Heart right ventricle (tissue), 16 donors: Measurements from ENCODE around the gene ZNF3. TPM values are rescaled to one million over a fixed set of nuclear protein-coding genes. Genes with fewer than 3 reads are reported as not detected.

Source experiments
- ATAC-seq, 8 donors: fragments of 200-7000 bp; cut with Tn5 transposase; one replicate each; pipeline ENCODE4 v1.9.1; 2020; ENCODE audit warnings: mild to moderate bottlenecking in 8 of 8, moderate library complexity in 8 of 8, moderate number of reproducible peaks in 1 of 8
- DNase-seq, 2 donors: peaks; one replicate each; pipeline ENCODE4 v3.0.0-alpha.2; 2020
- H3K27ac ChIP-seq, 10 donors: fragments of 200-600 bp; sonication (generic) in 2 of 10; one replicate each; pipeline versions ENCODE4 v1.5.0 to v1.8.0; 2020 to 2022; ENCODE audit warnings: mild to moderate bottlenecking in 3 of 10
- H3K27me3 ChIP-seq, 7 donors: fragments of 200-600 bp; one replicate each; pipeline ENCODE4 v1.8.0; 2021 to 2022; ENCODE audit warnings: mild to moderate bottlenecking in 2 of 7
- H3K36me3 ChIP-seq, 9 donors: fragments of 200-600 bp; sonication (generic) in 1 of 9; one replicate each; pipeline versions ENCODE4 v1.5.0 to v1.8.0; 2020 to 2022; ENCODE audit warnings: mild to moderate bottlenecking in 2 of 9
- H3K4me1 ChIP-seq, 9 donors: fragments of 200-600 bp; sonication (generic) in 1 of 9; one replicate each; pipeline versions ENCODE4 v1.5.0 to v1.8.0; 2020 to 2022; ENCODE audit warnings: mild to moderate bottlenecking in 4 of 9
- H3K4me3 ChIP-seq, 10 donors: fragments of 200-600 bp; sonication (generic) in 2 of 10; one replicate each; pipeline versions ENCODE4 v1.5.0 to v1.8.0; 2020 to 2022; ENCODE audit warnings: mild to moderate bottlenecking in 7 of 10, moderate library complexity in 2 of 10
- H3K9me3 ChIP-seq, 11 donors: fragments of 200-600 bp in 10 of 11; sonication (generic) in 2 of 11; one replicate each; pipeline versions ENCODE4 v1.5.0 to v1.8.0; 2013 to 2022; ENCODE audit warnings: mild to moderate bottlenecking in 2 of 11, control low read depth in 1 of 11, moderate library complexity in 1 of 11
- CTCF ChIP-seq, 9 donors: fragments of 200-600 bp; sonication (generic) in 2 of 9; IDR thresholded peaks; one replicate each; pipeline versions ENCODE4 v1.5.0 to v1.8.0; 2021 to 2022; ENCODE audit warnings: antibody characterized with exemption in 9 of 9, mild to moderate bottlenecking in 5 of 9, moderate library complexity in 1 of 9
- WGBS, 2 donors: extraction: QIAGEN DNeasy Blood & Tissue Kit; methylation state at CpG; one replicate each; pipeline ENCODE4 v1.1.7; 2013; ENCODE audit warnings: inconsistent platforms in 1 of 2; 5-methylcytosine and 5-hydroxymethylcytosine counted together
- intact Hi-C, 10 donors: fragments of 100-400 bp; cut with DNase I; formaldehyde crosslinking; loops; one replicate each; pipeline versions ENCODE4 v1.11.1 to v1.14.2; 2022
- polyA plus RNA-seq, 2 donors: library from polyadenylated mRNA; stranded (reverse); fragments of 200-250 nt; gene quantifications; one replicate each; pipeline ENCODE4 v1.2.3, GENCODE V29; 2013
- total RNA-seq, 10 donors: library from RNA; stranded (reverse); fragmentation: NEBNext Ultra II Directional in 3 of 10; extraction: Animal tissue kit (Norgen Biotek cat#: 25700) in 3 of 10; gene quantifications; one replicate each; pipeline versions ENCODE4 v1.2.1 to v1.2.4, GENCODE V29; 2021 to 2023
- donor health status: Arrhythmogenic right ventricular cardiomyopathy.
- donor health status: ischemic (EF 13 %, LVEDD 7.1; RV severe dilation, severe dysfunction).
- donor health status: healthy with polysubstance abuse.
- donor health status: DM: no; HTN: yes; CAD: no.
- donor health status: DM: no; HTN: no; CAD: no.
- donor health status: ischemic (EF 25% LVEDD 6.9; RV normal size, moderate dysfunction).
- donor health status: ischemic (EF 25% LVEDD 5.7; RV mildly dilated, moderate dysfunction).
- donor health status: healthy.
- donor health status: DM: yes; HTN: yes; CAD: no.
- donor health status: Ischemic cardiomyopathy.
- donor health status: ischemic (EF 35%, LVEDD 5.7; RV mildly dilated, moderate dysfunction).
- donor health status: nonischemic (EF 11% LVEDD 7.7; RV severe dilation, severe dysfunction).
- donor health status: DM: yes; HTN: yes; CAD: no.
- donor health status: PGD.
- donor health status: ischemic (EF 29% LVEDD 5.4; RV normal size, mild dysfunction).
- donor health status: nonischemic (EF 23%, LVEDD 6.1; RV moderate dilation, normal function).

ZNF3 gene
- total and polyA plus RNA-seq, 12 donors, result 9.0 to 17.8 (median 15.3) TPM

- DNase-seq (no peak), ATAC-seq (no peak)
- intact Hi-C loops, result no loop called here
- Histone ChIP-seq H3K36me3 (peaks cover 0 to 100% (median 41%) of the 10 kb centered on the region in 9 donors), H3K9me3 (no peaks in the 10 kb centered on the region), H3K27me3 (no peaks in the 10 kb centered on the region), H3K4me3 (no peak overlapping the region), H3K27ac (no peak overlapping the region), H3K4me1 (no peaks in the 10 kb centered on the region)
- no peak for TF ChIP-seq CTCF (IDR thresholded peaks at IDR 0.05)
- WGBS, 2 donors, result 71 to 77% methylated on average over 11 of the region's 11 CpGs
These were observed 26.4 kb upstream of the ZNF3 start for GRCh38 chr7:100107890-100108289.

- no peak overlapping the region for H3K4me3 ChIP-seq
- peaks cover 0 to 96% (median 36%) of the 10 kb centered on the region in 9 donors for H3K36me3 ChIP-seq
- H3K9me3 ChIP-seq, result no peaks in the 10 kb centered on the region
- WGBS, 2 donors, result 82 to 85% methylated on average over 25 of the region's 25 CpGs
- DNase-seq (no peak), ATAC-seq (no peak)
- no peaks in the 10 kb centered on the region for H3K27me3 ChIP-seq
- H3K27ac ChIP-seq, result no peak overlapping the region
- intact Hi-C loops, result no loop called here
- TF ChIP-seq CTCF (IDR thresholded peaks at IDR 0.05), result no peak
- peaks cover 0 to 6% (median 4%) of the 10 kb centered on the region in 9 donors for H3K4me1 ChIP-seq
These were observed 25.7 kb upstream of the ZNF3 start for GRCh38 chr7:100107125-100107737.

- TF ChIP-seq CTCF (IDR thresholded peaks at IDR 0.05), result no peak
- DNase-seq, result no peak
These were observed 25.1 kb upstream of the ZNF3 start for GRCh38 chr7:100106633-100107032.

GRCh38 chr7:100105534-100105933 lies 24.0 kb upstream of the ZNF3 start:
- ATAC-seq, result no peak
- no peaks in the 10 kb centered on the region for H3K9me3 ChIP-seq
- no peak overlapping the region for H3K27ac ChIP-seq
- no peak for TF ChIP-seq CTCF (IDR thresholded peaks at IDR 0.05)
- H3K4me1 ChIP-seq, result peaks cover 0 to 13% (median 10%) of the 10 kb centered on the region in 9 donors
- peaks cover 0 to 79% (median 24%) of the 10 kb centered on the region in 9 donors for H3K36me3 ChIP-seq
- H3K4me3 ChIP-seq, result no peak overlapping the region
- intact Hi-C loops, result no loop called here
- no peaks in the 10 kb centered on the region for H3K27me3 ChIP-seq
- WGBS, 2 donors, result 90 to 96% methylated on average over 4 of the region's 4 CpGs
- no peak for DNase-seq

More at GRCh38 chr7:100106633-100107032, 25.1 kb upstream of the ZNF3 start:
- no peak for ATAC-seq
- 78 to 84% methylated on average over 17 of the region's 17 CpGs for WGBS, 2 donors
- H3K9me3 ChIP-seq, result no peaks in the 10 kb centered on the region
- intact Hi-C loops, result no loop called here
- no peak overlapping the region for H3K4me3 ChIP-seq
- H3K27me3 ChIP-seq, result no peaks in the 10 kb centered on the region
- no peak overlapping the region for H3K27ac ChIP-seq
- H3K4me1 ChIP-seq, result peaks cover 0 to 10% (median 7%) of the 10 kb centered on the region in 9 donors
- peaks cover 0 to 90% (median 30%) of the 10 kb centered on the region in 9 donors for H3K36me3 ChIP-seq
